ENCODE results near the gene MUS81. TPM values are rescaled to one million over a fixed set of nuclear protein-coding genes. Genes with fewer than 3 reads are reported as not detected.

Gene MUS81
- total and polyA plus RNA-seq, 10 of the 15 experiments (the other 5 are each of a cell fraction or from before 2014, with no cell fraction given): 11.8 to 76.1 (median 48.4) TPM

DNA sequence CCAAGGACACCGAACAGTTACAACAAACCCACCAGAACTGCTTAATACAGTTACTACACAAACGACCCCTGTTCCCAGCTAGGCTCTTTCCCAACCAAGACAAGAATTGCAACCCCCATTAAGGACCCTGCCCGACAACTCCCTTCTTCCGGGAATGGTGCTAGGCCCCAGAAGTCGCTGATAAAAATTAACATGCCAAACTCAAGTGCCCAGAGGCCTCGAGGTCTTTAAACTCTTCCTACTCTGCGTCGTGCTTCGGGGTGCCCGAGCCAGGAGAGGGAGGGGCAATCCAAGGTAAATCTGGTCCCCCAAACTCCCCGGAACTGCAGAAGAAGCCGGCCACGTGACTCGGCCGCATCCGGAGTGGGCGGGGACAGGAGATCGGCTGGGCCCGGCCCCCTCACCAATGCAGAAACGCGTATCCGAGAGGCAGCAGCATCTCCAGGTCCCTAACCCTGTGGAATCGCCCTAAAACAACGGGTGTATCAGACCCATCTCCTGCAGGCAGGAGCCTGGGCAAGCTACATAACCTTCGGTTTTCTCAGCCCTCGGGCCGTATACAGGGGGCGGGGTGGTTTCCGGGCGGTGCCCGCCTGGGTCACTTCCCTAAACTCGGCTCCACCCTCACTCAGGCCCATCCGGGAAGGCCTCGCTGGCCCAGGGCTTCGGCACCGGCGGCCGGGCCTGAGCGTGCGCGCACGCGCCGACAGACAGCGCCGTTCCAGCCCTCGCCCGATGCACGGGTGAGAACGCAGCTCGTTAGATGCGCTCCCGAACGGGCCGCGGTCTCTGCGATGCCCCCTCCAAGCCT is 3.3 kb upstream of the MUS81 start:
- H3K4me3 ChIP-seq: peak overlapping the region; percentile 93
- no TSS peak for BruUV-seq (replicated peaks)
- SMC1A ChIA-PET (ENCODE audit: uncharacterized antibody, unreplicated experiment): no interaction called here
- POLR2A ChIA-PET: interaction anchor here (0.5 to 4.1 kb wide), 5 partner anchors 24 to 455 kb away, joined by 3 to 18 read pairs (median 6); partner anchors contain the start of genes RNASEH2C and SNX32
- H3K4me1 ChIP-seq (ENCODE audit: control insufficient read depth, insufficient read depth, low read length): peaks cover 15% of the 10 kb centered on the region
- H3K27ac ChIP-seq (ENCODE audit: control insufficient read depth, insufficient read depth): peak overlapping the region; percentile 100
- DNase-seq (ENCODE audit: low read depth, low spot score): no peak
- peak; percentile 65 for FAIRE-seq
- WGBS (ENCODE audit: insufficient coverage, insufficient replicate concordance, low lambda C conversion rate, missing lambda C conversion rate): under 1% methylated on average over 57 of the region's 57 CpGs
- no peaks in the 10 kb centered on the region for H3K27me3 ChIP-seq (replicated peaks in 1 of 2; ENCODE audit: control insufficient read depth in 2 of 2, insufficient read depth in 2 of 2, low read length in 1 of 2)
- H3K79me2 ChIP-seq (ENCODE audit: control insufficient read depth, insufficient read depth, low read length): peaks cover 59% of the 10 kb centered on the region
- CTCF ChIA-PET: interaction anchor here (5.7 kb wide), 1 partner anchor 31 kb away, joined by 146 read pairs; the partner anchor contains the start of genes CCDC85B and FIBP
- in situ Hi-C loops (cut with MboI): loop anchor here (25.0 kb wide), 1 partner anchor 1620 kb away; the partner anchor contains the start of genes DNAJC4, FKBP2, NUDT22 and PPP1R14B
- peaks cover 28 to 39% of the 10 kb centered on the region in 2 experiments; a peak in 3 of 4 replicates for H3K36me3 ChIP-seq (ENCODE audit: control insufficient read depth in 2 of 2, insufficient read depth in 2 of 2, low read length in 1 of 2)
- RAD21 ChIA-PET (ENCODE audit: unreplicated experiment): interaction anchor here (0.5 to 5.0 kb wide), 2 partner anchors 34 to 106 kb away, joined by 3 to 76 read pairs; partner anchors contain the start of genes CCDC85B and FIBP
- intact Hi-C loops (cut with micrococcal nuclease; ENCODE audit: unreplicated experiment): loop anchor here (5.0 kb wide), 1 partner anchor 195 kb away; the partner anchor contains the start of gene SF3B2
- no peaks in the 10 kb centered on the region; the same call in 2 of the 3 replicates for H3K9me3 ChIP-seq (replicated peaks; ENCODE audit: control insufficient read depth, insufficient read depth, low read length)
- peaks cover 24% of the 10 kb centered on the region for H4K20me1 ChIP-seq (ENCODE audit: control insufficient read depth, insufficient read depth)
- H2AFZ ChIP-seq (ENCODE audit: control insufficient read depth, low read depth, low read length): no peak overlapping the region
- H3K4me2 ChIP-seq (ENCODE audit: control insufficient read depth, insufficient read depth): peak overlapping the region; percentile 94
- peak; percentile 50 for ATAC-seq
- peak overlapping the region; percentile 92 for H3K9ac ChIP-seq (ENCODE audit: control insufficient read depth, insufficient read depth, low read length)
- TF ChIP-seq, protein P1, sequence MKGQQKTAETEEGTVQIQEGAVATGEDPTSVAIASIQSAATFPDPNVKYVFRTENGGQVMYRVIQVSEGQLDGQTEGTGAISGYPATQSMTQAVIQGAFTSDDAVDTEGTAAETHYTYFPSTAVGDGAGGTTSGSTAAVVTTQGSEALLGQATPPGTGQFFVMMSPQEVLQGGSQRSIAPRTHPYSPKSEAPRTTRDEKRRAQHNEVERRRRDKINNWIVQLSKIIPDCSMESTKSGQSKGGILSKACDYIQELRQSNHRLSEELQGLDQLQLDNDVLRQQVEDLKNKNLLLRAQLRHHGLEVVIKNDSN (IDR thresholded peaks at IDR 0.05; ENCODE audit: borderline replicate concordance, extremely low read length, insufficient read depth, low read depth, low read length): peak; percentile 94
- TF ChIP-seq CREM (IDR thresholded peaks at IDR 0.05; ENCODE audit: low read depth) (no peak), RAD51 (IDR thresholded peaks at IDR 0.05) (peak; percentile 95), MTA2 (IDR thresholded peaks at IDR 0.05; ENCODE audit: low read depth) (0 out of 2 replicates have a peak, but pooled peaks have one; percentile 9), MYB (IDR thresholded peaks at IDR 0.05; ENCODE audit: borderline replicate concordance, low read depth, low read length) (no peak), ZNF384 (IDR thresholded peaks at IDR 0.05; ENCODE audit: borderline replicate concordance, low read depth, low read length) (0 out of 2 replicates have a peak, but pooled peaks have one; percentile 6), BCL11A (IDR thresholded peaks at IDR 0.05; ENCODE audit: low read depth, low read length) (no peak), POLR2AphosphoS2 (IDR thresholded peaks at IDR 0.05; ENCODE audit: low read depth, low read length) (0 out of 2 replicates have a peak, but pooled peaks have one; percentile 39), TAF1 (IDR thresholded peaks at IDR 0.05; ENCODE audit: borderline replicate concordance, low read depth, low read length) (0 out of 2 replicates have a peak, but pooled peaks have one; percentile 49), EZH2 (IDR thresholded peaks at IDR 0.05; ENCODE audit: borderline replicate concordance, control insufficient read depth, low read depth, low read length) (no peak), SIN3A (IDR thresholded peaks at IDR 0.05; ENCODE audit: low read depth, low read length) (peak; percentile 90; the same call in 1 of the 2 replicates), ZNF622 (IDR thresholded peaks at IDR 0.05) (no peak), EED (IDR thresholded peaks at IDR 0.05; ENCODE audit: low read depth) (no peak), SMARCA5 (IDR thresholded peaks at IDR 0.05) (no peak), BHLHE40 (IDR thresholded peaks at IDR 0.05; ENCODE audit: borderline replicate concordance in 1 of 2, low read depth in 2 of 2, low read length in 1 of 2) (peak; percentile 32 to 77; a peak in 2 of 4 replicates)
- TF ChIP-seq, protein P2, sequence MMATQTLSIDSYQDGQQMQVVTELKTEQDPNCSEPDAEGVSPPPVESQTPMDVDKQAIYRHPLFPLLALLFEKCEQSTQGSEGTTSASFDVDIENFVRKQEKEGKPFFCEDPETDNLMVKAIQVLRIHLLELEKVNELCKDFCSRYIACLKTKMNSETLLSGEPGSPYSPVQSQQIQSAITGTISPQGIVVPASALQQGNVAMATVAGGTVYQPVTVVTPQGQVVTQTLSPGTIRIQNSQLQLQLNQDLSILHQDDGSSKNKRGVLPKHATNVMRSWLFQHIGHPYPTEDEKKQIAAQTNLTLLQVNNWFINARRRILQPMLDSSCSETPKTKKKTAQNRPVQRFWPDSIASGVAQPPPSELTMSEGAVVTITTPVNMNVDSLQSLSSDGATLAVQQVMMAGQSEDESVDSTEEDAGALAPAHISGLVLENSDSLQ (IDR thresholded peaks at IDR 0.05): peak; percentile 16; the same call in 1 of the 2 replicates
- TF ChIP-seq, protein P3, sequence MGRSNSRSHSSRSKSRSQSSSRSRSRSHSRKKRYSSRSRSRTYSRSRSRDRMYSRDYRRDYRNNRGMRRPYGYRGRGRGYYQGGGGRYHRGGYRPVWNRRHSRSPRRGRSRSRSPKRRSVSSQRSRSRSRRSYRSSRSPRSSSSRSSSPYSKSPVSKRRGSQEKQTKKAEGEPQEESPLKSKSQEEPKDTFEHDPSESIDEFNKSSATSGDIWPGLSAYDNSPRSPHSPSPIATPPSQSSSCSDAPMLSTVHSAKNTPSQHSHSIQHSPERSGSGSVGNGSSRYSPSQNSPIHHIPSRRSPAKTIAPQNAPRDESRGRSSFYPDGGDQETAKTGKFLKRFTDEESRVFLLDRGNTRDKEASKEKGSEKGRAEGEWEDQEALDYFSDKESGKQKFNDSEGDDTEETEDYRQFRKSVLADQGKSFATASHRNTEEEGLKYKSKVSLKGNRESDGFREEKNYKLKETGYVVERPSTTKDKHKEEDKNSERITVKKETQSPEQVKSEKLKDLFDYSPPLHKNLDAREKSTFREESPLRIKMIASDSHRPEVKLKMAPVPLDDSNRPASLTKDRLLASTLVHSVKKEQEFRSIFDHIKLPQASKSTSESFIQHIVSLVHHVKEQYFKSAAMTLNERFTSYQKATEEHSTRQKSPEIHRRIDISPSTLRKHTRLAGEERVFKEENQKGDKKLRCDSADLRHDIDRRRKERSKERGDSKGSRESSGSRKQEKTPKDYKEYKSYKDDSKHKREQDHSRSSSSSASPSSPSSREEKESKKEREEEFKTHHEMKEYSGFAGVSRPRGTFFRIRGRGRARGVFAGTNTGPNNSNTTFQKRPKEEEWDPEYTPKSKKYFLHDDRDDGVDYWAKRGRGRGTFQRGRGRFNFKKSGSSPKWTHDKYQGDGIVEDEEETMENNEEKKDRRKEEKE (IDR thresholded peaks at IDR 0.05): no peak
